ENCODE results near the gene TIMP2. TPM values are rescaled to one million over a fixed set of nuclear protein-coding genes. Genes with fewer than 3 reads are reported as not detected.

TIMP2 gene
- total and polyA plus RNA-seq, 2 of the 13 experiments (the other 11 are each of a cell fraction or from before 2014, with no cell fraction given): 3.8 to 8.5 TPM

GRCh38 chr17:78839762-78840529 lies 85.2 kb downstream of the TIMP2 start (continued):
- TF ChIP-seq PATZ1 (CRISPR knock-in tag; IDR thresholded peaks at IDR 0.05) (peak; percentile 34; the same call in 1 of the 2 replicates), GATAD1 (CRISPR knock-in tag; IDR thresholded peaks at IDR 0.05) (no peak), HIVEP1 (CRISPR knock-in tag; IDR thresholded peaks at IDR 0.05) (no peak), ZSCAN29 (CRISPR knock-in tag; conservative IDR thresholded peaks at IDR 0.05) (no peak), ZNF354B (CRISPR knock-in tag; IDR thresholded peaks at IDR 0.05) (0 out of 2 replicates have a peak, but pooled peaks have one; percentile 0), LRRFIP1 (CRISPR knock-in tag; conservative IDR thresholded peaks at IDR 0.05) (no peak), GMEB1 (CRISPR knock-in tag; IDR thresholded peaks at IDR 0.05; ENCODE audit: borderline replicate concordance) (peak; percentile 31; the same call in 1 of the 2 replicates), ZBTB7B (CRISPR knock-in tag; IDR thresholded peaks at IDR 0.05) (peak; percentile 36; the same call in 1 of the 2 replicates), ZFP90 (CRISPR knock-in tag; IDR thresholded peaks at IDR 0.05; ENCODE audit: borderline replicate concordance) (peak; percentile 17; the same call in 1 of the 2 replicates), KLF12 (CRISPR knock-in tag; IDR thresholded peaks at IDR 0.05; ENCODE audit: borderline replicate concordance) (peak; percentile 15; the same call in 1 of the 2 replicates), ZNF501 (CRISPR knock-in tag; IDR thresholded peaks at IDR 0.05) (peak; percentile 46; the same call in 1 of the 2 replicates), AGO2 (optimal IDR thresholded peaks at IDR 0.05; ENCODE audit: low read depth, low read length) (peak; percentile 65), ZNF691 (CRISPR knock-in tag; IDR thresholded peaks at IDR 0.05; ENCODE audit: borderline replicate concordance, low read depth) (peak; percentile 19; the same call in 1 of the 2 replicates), FOXA3 (CRISPR knock-in tag; IDR thresholded peaks at IDR 0.05) (no peak), ZC3H4 (CRISPR knock-in tag; IDR thresholded peaks at IDR 0.05; ENCODE audit: borderline replicate concordance) (no peak), HMGXB4 (CRISPR knock-in tag; IDR thresholded peaks at IDR 0.05; ENCODE audit: borderline replicate concordance in 1 of 2, low read depth in 1 of 2) (0 out of 4 replicates have a peak, but pooled peaks have one; percentile 1 to 60), RBAK (CRISPR knock-in tag; IDR thresholded peaks at IDR 0.05) (no peak), HOXA7 (CRISPR knock-in tag; IDR thresholded peaks at IDR 0.05) (no peak), POGZ (CRISPR knock-in tag; IDR thresholded peaks at IDR 0.05) (no peak)
